ENCODE measurements around the gene NEK9.

DNA sequence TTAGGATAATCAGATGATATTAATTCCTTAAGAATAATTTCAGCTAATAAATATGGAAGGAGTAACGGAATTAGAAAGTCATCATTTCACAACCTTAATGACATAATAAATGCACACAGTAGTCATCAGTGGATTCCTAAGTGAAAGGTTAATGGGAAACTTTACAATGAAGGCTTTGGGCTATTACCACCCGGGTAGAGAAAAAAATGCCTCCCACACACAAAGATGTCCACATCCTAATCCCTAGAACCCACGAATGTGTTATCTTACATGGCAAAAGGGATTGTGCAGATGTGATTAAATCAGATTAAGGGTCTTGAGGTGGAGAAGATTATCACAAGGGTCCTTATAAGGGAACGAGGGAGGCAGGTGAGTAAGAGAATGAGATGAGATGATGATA, 43.9 kb upstream of the NEK9 start:
- TF ChIP-seq, protein P1, sequence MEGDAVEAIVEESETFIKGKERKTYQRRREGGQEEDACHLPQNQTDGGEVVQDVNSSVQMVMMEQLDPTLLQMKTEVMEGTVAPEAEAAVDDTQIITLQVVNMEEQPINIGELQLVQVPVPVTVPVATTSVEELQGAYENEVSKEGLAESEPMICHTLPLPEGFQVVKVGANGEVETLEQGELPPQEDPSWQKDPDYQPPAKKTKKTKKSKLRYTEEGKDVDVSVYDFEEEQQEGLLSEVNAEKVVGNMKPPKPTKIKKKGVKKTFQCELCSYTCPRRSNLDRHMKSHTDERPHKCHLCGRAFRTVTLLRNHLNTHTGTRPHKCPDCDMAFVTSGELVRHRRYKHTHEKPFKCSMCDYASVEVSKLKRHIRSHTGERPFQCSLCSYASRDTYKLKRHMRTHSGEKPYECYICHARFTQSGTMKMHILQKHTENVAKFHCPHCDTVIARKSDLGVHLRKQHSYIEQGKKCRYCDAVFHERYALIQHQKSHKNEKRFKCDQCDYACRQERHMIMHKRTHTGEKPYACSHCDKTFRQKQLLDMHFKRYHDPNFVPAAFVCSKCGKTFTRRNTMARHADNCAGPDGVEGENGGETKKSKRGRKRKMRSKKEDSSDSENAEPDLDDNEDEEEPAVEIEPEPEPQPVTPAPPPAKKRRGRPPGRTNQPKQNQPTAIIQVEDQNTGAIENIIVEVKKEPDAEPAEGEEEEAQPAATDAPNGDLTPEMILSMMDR (IDR thresholded peaks at IDR 0.05), result no peak
- no peak for TF ChIP-seq JUN (CRISPR knock-in tag; IDR thresholded peaks at IDR 0.05)
- TF ChIP-seq, protein P2, sequence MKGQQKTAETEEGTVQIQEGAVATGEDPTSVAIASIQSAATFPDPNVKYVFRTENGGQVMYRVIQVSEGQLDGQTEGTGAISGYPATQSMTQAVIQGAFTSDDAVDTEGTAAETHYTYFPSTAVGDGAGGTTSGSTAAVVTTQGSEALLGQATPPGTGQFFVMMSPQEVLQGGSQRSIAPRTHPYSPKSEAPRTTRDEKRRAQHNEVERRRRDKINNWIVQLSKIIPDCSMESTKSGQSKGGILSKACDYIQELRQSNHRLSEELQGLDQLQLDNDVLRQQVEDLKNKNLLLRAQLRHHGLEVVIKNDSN (CRISPR knock-in tag; IDR thresholded peaks at IDR 0.05), result no peak
- no peak for TF ChIP-seq ATF3 (CRISPR knock-in tag; conservative IDR thresholded peaks at IDR 0.05)
- TF ChIP-seq ZNF423 (CRISPR knock-in tag; IDR thresholded peaks at IDR 0.05), result no peak
- TF ChIP-seq, protein P3, sequence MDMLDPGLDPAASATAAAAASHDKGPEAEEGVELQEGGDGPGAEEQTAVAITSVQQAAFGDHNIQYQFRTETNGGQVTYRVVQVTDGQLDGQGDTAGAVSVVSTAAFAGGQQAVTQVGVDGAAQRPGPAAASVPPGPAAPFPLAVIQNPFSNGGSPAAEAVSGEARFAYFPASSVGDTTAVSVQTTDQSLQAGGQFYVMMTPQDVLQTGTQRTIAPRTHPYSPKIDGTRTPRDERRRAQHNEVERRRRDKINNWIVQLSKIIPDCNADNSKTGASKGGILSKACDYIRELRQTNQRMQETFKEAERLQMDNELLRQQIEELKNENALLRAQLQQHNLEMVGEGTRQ (CRISPR knock-in tag; IDR thresholded peaks at IDR 0.05), result no peak
- no peak for TF ChIP-seq ETV6 (CRISPR knock-in tag; IDR thresholded peaks at IDR 0.05)
- TF ChIP-seq MXD4 (CRISPR knock-in tag; IDR thresholded peaks at IDR 0.05; ENCODE audit: borderline replicate concordance), result no peak
- no peak for TF ChIP-seq ZBTB21 (CRISPR knock-in tag; IDR thresholded peaks at IDR 0.05; ENCODE audit: borderline replicate concordance)
- TF ChIP-seq, protein P4, sequence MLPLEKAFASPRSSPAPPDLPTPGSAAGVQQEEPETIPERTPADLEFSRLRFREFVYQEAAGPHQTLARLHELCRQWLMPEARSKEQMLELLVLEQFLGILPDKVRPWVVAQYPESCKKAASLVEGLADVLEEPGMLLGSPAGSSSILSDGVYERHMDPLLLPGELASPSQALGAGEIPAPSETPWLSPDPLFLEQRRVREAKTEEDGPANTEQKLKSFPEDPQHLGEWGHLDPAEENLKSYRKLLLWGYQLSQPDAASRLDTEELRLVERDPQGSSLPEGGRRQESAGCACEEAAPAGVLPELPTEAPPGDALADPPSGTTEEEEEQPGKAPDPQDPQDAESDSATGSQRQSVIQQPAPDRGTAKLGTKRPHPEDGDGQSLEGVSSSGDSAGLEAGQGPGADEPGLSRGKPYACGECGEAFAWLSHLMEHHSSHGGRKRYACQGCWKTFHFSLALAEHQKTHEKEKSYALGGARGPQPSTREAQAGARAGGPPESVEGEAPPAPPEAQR (CRISPR knock-in tag; IDR thresholded peaks at IDR 0.05), result no peak
- no peak for TF ChIP-seq CBFB (CRISPR knock-in tag; IDR thresholded peaks at IDR 0.05; ENCODE audit: low read depth)
